GM21367 (cell line): ENCODE data around the gene FMN1.
"Not testable (repeated sequence)": the region's sequence is repeated elsewhere in the genome, so short reads cannot be mapped to it uniquely, and the experiment has no call there.

Experiments
- ATAC-seq: cut with Tn5 transposase; IDR thresholded peaks from one replicate; pipeline ENCODE4 v1.9.1; 2021; ENCODE audit not compliant: unreplicated experiment

FMN1 gene

DNA sequence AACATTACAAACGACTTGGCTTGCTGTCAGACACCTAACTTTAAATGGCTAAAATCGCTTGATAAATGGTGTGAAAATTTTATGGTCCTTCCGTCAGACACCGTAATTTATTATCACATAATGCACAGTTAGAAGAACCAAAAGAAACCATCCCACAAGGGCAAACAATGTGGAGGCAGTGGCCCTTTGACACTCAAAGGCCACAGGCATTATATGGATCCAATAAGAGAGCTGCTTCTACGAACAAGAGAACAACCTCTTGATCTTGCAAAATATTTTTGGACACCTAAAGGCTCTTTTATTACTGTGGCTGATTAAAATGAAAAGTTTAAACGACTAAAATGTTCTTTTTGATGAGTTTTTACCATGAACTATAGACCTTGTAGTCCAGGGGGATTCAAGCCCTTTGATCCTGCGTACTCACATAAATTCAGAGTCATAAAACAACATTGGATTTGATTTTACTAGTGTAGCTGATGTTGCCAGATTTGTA lies 202.8 kb downstream of the FMN1 start:
- no peak for ATAC-seq

DNA sequence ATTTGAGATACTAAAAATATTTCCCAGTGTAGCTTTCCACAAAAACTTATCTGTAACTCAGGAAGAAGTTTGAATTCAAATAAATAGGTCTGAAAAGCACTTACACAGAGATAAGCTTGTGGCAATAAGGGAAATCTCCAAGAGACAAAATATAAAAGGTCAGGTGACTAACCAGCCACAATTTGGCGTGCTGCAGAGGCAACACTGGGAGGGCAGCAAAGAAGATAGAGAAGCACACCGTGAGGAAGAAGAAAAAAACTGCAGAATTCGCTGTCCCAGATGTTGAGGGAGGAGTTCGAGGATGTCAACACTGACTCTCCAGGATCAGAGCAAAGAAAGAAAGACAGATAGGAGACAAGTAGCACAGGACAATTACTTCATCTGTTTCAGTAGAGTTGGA lies 204.4 kb downstream of the FMN1 start:
- ATAC-seq: no peak

DNA sequence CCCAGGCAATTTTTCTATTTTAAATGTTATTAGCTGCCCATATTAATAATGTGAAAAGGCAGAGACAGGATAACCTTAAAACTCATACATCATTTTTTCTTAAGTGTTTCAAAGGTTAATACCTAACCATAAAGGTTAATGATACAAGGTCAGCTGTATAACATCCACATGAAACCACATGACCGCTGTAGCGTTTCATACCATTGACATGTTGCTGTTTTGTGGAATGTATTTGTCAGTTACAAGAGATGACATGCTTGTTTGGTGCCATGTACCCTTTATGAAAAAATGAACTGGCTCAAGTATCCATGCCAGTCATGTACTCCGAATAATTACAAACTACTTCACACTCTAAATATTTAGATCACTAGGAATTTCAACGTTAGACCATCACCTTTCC lies 207.4 kb downstream of the FMN1 start:
- ATAC-seq: no peak

DNA sequence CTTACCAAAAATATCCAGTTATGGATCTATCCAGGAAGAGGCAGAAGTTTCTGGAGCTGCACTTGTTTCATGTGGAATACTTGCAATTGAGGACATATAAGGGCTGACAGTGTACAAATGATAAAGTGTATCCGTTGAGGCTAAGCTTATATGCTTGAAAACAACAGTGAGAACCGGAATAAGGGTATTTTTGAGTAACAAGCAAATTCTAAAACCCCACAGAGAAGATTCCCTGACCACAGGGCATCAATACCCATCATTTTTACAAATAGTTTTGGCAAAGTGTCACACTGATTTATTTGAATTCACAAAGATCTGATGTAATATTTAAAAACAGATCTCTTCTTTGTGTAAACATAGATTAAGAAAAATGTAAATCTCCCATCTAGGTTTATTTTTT lies 208.4 kb downstream of the FMN1 start:
- ATAC-seq: no peak

DNA sequence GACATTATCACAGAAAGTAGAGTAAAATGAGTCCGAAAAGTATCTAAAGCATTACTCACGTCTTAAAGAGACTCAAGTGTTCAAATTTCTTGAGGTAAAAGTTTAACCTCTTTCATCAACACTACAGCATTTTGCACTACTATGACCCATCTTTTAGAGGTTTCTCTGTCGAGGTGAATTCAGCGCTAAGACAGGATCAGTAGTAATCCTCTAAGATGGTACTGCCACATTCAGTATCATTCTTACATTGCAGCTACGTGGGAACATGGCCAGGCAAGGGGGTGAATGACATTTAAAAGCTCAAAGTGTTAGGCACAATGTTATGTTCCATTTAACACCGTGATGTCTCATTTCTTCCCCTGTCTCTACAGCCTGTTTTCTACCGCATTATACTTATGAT lies 210.8 kb downstream of the FMN1 start:
- no peak for ATAC-seq

DNA sequence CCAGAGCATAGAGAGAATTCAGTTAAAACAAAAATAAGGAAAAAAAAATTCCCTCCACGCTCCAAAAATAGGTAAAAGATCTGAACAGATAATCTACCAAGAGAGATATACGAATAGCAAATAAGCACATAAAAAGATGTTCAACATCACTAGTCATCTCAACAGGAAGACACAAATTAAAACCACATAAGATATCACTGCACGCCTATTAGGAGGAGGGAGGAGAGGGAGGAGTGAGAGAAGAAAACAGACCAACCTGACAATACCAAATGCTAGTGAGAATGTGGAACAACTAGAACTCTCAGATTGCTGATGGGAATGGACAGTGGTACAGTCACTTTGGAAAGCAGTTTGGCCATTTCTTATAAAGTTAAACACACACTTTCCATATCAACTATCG lies 212.5 kb downstream of the FMN1 start:
- no peak for ATAC-seq

DNA sequence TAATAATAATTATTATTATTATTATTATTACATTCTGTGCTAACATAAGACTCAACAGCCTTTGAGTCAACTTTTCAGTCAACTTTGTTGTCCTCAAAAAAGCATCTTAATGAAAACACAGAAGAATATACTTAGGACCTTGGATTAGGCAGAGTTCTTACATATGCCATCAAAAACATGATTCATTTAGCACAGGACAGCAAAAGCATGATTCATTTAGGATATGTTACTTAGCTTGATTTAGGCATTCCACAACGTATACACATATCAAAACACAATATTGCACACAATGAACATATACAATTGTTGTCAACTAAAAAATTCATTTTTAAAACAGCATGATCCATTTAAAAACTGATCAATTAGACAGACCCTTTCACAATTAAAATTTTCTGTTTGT lies 213.0 kb downstream of the FMN1 start:
- ATAC-seq: no peak

DNA sequence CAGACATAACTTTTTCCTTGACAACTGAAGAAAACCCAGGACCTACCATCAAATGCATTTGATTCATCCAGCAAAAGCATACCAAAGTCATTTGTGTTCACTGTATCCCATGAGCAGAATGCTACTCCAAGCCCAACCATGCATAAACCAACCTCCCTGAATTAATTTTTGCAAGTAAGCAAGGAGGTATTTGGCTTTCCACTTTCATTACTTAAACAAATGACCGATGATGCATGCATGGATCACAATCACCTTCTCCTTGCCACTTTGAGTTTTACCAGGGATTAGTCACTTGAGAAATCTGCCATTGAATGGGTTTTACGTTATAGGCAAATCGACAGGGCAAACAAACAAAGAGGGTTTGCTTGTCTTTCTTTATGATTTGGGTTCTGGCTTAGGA lies 214.8 kb downstream of the FMN1 start:
- ATAC-seq: no peak

DNA sequence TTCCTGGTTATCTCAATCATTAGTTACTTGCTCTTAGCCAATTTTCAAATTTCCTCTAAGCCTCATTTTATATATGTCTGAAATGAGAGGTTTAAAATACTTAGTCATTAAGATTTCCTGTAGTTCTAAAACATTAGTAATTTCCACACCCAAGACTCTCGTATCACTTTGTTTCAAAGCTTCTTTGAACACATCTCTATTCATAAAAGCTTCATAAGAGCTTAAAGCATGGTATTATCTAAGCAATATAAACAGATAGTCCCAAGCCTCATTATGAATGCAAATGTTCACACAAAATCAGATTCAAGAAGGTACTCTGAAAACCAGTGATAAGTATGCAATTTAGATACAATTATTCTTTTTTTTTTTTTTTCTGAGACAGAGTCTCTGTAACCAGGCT lies 217.0 kb downstream of the FMN1 start:
- ATAC-seq: no peak

DNA sequence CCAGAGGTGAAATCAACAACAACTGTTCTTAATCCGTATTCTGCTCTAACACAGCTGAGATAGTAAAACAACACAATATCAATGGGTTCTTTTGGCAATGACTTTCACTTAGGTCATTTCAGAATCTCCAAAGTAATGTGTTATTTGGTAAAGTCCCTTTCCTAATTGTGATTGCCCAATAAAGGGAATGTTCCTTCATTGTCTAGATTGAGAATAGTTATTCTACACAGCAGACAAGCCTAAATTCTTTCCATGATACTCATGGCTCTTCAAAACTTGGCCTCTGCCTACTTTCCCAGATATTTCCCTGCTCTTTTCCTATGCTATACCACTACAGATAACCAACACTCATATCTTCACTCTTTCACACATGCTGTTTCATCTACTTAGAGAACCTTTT lies 219.8 kb downstream of the FMN1 start:
- ATAC-seq: no peak

DNA sequence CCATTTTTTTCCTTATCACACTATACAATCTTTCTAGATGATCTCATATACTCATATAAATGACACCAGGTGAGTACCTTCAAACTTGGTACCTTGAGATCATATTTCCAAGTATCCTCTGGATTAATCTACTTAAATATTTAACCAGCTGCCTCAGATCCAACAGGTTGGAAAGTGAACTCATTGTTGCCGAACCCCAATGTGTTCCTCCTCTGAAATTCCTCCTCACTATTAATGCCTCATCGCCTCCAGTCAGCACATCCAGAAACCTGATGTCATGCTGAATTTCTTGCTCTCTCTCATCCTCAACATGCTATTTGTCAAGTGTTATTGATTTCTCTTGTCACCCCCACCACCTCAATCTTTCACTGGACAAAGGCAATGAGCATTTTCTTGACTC lies 221.8 kb downstream of the FMN1 start:
- ATAC-seq: no peak

DNA sequence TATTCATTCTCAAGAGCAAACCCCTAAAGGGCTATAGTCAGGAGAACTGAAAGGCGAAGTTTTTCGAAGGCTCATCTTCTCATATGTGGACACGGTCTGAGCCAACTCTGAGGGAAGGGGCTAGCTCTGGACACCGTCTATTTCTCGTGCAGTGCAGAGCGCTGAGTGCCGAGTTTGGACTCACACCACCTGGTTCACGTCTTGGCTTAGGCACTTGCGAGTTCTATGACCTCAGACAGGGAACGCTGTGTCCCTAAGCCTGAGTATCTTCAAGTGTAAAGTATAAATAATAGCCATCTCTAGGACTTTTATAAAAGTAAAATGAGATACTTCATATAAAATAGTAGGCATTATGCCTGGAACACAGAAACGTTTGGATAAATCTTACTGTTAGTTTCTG lies 223.7 kb downstream of the FMN1 start:
- no peak for ATAC-seq

DNA sequence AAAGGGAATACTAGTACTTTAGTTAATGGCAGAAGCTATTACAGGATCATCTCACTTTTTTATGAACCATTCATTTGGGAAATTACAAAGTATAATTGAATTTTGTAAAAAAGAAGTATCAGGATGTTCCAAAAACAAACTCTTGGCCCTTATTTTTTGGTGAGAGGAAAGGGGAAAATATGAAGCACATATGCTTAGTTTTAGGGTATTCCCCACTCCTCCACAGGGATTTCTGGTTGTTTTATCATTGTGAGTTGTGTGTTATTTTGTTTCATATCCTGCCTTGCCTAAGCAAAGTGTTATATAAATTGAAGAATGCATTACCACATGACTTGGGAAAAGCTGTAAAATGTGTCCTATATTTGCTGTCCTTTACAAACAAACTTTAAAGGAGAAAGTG lies 227.0 kb downstream of the FMN1 start:
- no peak for ATAC-seq

DNA sequence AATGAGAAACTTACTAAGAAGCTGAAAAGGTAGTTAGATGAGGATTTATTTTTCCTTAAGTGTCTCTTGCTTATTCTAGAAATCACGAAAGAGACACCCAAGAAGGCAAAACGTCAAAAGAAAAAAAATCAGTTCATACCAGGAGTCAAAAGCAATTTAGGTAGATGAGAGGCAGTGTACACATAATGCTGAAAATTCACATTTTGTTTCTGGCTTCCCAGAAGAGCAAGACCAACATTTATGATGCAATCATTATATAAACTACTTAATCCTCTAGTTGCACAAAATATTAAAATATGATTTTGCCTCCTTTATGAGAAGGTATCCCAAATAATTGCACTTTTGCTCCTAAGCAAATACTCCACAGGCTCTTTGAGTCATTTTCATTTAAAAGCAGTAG lies 228.0 kb downstream of the FMN1 start:
- ATAC-seq: no peak

DNA sequence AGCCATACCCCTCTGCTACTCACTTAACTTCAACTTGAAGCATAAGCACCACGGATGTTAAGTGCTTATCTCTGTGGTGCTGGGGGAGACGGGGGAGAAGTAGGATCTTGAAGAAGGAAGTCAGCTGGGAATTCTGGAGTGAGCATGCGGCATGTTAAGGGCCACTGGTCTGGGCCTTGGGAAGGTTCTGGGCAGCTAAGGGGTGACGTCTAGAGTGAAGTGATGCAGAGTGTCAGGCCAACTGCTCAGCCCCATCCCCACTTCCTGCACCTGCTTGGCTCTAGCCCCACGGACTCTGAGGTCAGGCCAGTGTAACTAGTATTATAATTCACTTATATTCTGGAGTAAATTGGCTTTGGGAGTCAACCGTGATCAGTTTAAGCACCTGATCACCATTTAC lies 228.6 kb downstream of the FMN1 start:
- ATAC-seq: no peak

DNA sequence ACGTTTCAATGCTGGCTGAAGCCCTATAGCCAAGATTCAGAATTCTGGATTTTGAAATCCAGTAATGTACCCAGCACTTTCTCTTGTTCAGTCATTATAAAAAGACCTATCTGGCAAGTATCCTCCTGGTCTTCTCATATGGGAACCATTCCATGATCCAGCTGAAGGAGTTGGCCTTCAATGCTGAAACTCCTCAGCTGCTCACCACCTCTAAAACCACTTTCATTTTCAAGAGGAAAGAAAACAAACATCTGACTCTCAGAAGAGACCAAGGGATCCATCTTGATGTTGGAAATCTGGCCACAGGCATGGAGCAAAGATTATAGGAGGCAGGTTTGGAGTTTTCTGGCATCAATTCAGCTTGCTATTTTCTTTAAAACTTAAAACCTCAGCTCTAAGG lies 235.4 kb downstream of the FMN1 start:
- ATAC-seq: no peak

DNA sequence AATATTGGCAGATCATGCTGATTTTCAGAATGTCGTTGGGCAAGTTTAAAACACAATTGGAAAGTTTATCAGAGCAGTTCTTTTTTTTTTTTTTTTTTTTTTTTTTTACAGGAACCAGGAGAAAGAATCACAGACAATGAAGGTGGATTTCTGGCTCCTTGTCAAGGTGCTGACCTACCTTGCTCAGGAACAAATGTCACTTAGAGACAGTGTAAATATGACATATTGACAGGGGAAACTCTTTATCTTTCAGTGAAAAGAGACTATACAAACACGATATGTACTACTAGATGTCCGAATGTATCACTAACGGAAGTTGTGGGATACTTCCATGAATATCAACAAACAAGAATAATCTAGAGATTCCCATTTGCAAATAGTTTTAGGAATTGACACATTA lies 237.3 kb downstream of the FMN1 start:
- no peak for ATAC-seq

DNA sequence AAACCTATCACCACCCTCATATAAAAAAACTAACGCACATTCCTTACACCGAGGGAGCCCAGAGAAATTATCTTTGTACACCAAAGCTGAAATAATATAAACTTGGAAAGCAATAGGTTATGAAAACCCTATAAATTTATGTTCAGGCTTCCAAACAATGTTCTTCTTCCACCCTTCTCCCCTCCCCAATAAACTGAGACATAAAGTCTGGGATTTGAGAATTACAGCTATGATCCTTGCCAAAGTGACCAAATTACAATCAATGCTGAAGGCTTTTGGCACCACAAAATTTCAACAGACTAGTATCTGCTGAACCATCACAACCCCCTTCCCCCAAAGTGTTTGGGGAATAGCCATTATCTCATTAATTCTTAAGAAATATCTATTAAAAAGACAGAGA lies 237.8 kb downstream of the FMN1 start:
- no peak for ATAC-seq

DNA sequence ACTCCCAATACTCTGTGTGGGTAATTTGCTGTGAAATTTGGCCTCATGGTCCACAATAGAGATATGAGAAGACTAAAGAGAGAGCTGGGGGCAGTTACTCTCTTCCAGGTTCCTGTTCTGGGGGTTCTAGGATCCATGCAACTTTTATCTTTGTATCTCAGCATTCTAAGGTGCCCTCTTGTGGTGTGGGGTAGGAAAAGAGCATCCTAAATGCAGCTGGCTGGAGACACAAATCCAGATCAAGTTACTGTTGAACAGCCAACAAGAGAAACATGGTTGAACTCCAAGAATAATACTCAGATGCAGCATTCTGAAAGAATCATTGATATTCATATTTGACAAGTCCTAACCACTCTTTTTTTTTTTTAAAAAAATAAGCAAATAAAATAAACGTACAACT lies 238.5 kb downstream of the FMN1 start:
- no peak for ATAC-seq

DNA sequence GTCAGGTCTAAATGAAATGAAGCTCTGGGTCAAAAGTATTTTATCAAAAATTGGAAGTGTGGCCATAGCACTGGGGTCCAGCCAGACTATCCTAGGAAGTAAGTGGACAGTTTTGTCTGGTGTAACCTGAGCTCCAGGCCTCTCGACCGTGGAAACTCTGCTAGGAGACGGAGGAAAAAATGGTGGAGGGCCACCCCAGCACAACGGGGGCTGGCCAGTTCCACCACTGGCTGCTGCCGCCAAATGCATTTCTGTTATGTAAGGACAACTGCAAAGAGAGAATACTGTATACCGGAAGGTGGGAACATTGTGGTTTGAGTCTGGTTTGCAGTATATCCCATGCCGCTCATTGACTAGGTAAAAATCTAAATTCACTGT lies 241.0 kb downstream of the FMN1 start:
- no peak for ATAC-seq

DNA sequence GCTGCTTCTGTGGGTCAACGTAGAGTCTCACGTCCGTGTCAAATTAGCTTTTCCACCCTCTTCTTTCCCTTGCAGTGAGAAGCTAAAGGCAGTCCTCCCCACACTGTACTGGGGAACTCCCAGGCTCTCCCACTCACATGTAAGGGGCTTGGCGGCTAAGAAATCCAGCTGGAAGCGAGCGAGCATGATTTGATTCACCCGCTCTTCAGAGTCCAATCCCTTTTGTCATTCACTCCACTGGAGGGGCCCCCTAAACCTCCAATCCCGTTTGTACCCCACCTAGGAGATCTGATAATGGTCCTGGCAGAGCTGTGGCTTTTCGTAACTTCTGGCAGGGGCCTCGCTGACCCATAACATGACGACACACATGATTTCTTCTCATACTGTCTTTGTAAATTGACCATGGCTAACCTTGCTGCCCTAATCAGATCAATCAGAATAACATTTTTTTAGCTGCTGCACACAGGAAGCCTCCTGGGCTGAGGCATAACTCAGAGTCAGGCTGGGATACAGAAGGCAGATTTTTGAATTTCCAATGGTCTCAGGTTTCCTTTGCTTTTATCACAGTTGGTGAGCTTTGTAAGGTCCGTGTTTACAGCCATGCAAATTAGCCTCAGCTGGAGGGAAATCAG lies 241.5 kb downstream of the FMN1 start:
- ATAC-seq: no peak

DNA sequence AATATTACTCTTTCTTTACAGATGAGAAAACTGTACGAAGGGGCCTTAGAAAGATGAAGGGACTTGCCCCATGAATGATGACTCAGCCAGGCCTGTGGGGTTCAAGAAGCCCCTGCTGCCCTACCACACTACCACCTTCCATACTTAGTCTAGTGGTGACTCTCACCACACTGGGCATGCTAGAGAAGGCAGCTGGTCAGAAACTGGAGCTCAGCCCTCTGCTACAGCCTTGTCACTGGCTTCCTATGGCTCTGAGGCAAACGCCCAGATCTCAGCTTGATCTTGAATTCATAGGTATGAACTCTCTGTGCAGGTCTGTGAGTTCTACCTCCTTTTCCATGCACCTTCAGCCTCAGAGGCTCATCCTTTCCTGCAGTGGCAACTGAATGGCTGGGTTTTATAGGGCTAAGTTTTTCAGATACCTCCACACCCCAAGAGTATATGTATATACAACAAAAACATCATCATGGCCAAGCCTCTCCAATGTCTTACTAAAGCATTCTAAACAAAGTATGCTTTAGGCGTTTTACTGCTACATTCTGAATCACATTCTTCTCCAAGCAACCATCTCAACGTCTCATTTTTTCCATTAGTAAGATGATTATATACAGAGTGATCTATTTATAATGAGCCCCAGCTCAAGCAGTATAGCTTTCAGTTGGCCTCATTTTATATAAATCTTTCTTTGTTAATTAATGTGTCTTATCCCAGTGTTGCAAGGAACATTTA lies 242.6 kb downstream of the FMN1 start:
- no peak for ATAC-seq

DNA sequence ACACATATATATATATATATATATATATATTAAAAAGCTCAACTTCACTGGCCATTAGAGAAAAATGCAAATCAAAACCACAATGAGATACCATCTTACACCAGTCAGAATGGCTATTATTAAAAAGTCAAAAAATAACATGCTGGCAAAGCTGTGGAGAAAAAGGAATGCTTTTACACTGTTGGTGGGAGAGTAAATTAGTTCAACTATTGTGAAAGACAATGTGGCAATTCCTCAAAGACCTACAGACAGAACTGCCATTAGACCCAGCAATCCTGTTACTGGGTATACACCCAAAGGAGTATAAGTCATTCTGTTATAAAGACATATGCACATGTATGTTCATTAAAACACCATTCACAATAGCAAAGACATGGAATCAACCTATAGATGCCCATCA lies 244.5 kb downstream of the FMN1 start:
- ATAC-seq: not testable (repeated sequence)
